Naive thymus-derived CD8-positive, alpha-beta T cell (primary cell): Measurements from ENCODE around the gene AVPI1. TPM values are rescaled to one million over a fixed set of nuclear protein-coding genes. Genes with fewer than 3 reads are reported as not detected.
"Not testable (repeated sequence)": the region's sequence is repeated elsewhere in the genome, so short reads cannot be mapped to it uniquely, and the experiment has no call there.

Experiments used
- ATAC-seq, 2 donors: fragments of 150-1000 bp; cut with Tn5 transposase in 1 of 2; sonication (Bioruptor Pico), chemical (Tn5 transposase) in 1 of 2; 1 replicate in 1 of 2; 2 replicates in 1 of 2; pipeline ENCODE4 v1.10.0; 2021; ENCODE audit warnings: mild to moderate bottlenecking in 2 of 2, moderate library complexity in 2 of 2
- POLR2A ChIA-PET: fragments of 350-600 bp; sonication (Branson Sonifier 250); formaldehyde crosslinking; loops from one replicate; lab custom pipeline; 2021; ENCODE audit warnings: antibody characterized with exemption; lab: Charles Lee
- DNase-seq, 10 donors: peaks; one replicate each; pipeline versions ENCODE4 v3.0.0 to v3.0.0-alpha.2; 2020 to 2022
- H3K27ac Mint-ChIP-seq, 10 donors: one replicate each; pipeline ENCODE4 v1.8.0; 2020 to 2022; ENCODE audit warnings: mild to moderate bottlenecking in 10 of 10, mixed read lengths in 10 of 10, moderate library complexity in 4 of 10, inconsistent platforms in 1 of 10
- H3K27me3 Mint-ChIP-seq, 5 donors: one replicate each; pipeline ENCODE4 v1.8.0; 2021 to 2022; ENCODE audit warnings: mixed read lengths in 5 of 5
- H3K36me3 Mint-ChIP-seq, 3 donors: one replicate each; pipeline ENCODE4 v1.8.0; 2020 to 2022; ENCODE audit warnings: mixed read lengths in 3 of 3, mild to moderate bottlenecking in 2 of 3, inconsistent platforms in 1 of 3
- H3K4me1 Mint-ChIP-seq, 4 donors: one replicate each; pipeline ENCODE4 v1.8.0; 2021 to 2022; ENCODE audit warnings: mixed read lengths in 4 of 4
- H3K4me3 Mint-ChIP-seq, 10 donors: one replicate each; pipeline ENCODE4 v1.8.0; 2020 to 2022; ENCODE audit warnings: mild to moderate bottlenecking in 10 of 10, mixed read lengths in 10 of 10, moderate library complexity in 6 of 10, inconsistent platforms in 1 of 10
- H3K9me3 Mint-ChIP-seq, 9 donors: one replicate each; pipeline ENCODE4 v1.8.0; 2020 to 2022; ENCODE audit warnings: mixed read lengths in 9 of 9, mild to moderate bottlenecking in 3 of 9, inconsistent platforms in 1 of 9, moderate library complexity in 1 of 9
- polyA plus RNA-seq, 3 donors: library from polyadenylated mRNA; unstranded; fragments of 300-500 nt; fragmentation: Illumina TruSeq; gene quantifications; one replicate each; pipeline ENCODE4 v1.2.3, GENCODE V29; 2021
- total RNA-seq, 8 experiments: library from RNA in 2 of 8; stranded (reverse) in 2 of 8; gene quantifications; one replicate each; pipeline ENCODE4 v1.2.3 and lab custom pipeline; 2021 to 2026

The AVPI1 gene
- total and polyA plus RNA-seq, 5 experiments from 2014 or later: 2.2 to 3.8 (median 3.1) TPM

DNA sequence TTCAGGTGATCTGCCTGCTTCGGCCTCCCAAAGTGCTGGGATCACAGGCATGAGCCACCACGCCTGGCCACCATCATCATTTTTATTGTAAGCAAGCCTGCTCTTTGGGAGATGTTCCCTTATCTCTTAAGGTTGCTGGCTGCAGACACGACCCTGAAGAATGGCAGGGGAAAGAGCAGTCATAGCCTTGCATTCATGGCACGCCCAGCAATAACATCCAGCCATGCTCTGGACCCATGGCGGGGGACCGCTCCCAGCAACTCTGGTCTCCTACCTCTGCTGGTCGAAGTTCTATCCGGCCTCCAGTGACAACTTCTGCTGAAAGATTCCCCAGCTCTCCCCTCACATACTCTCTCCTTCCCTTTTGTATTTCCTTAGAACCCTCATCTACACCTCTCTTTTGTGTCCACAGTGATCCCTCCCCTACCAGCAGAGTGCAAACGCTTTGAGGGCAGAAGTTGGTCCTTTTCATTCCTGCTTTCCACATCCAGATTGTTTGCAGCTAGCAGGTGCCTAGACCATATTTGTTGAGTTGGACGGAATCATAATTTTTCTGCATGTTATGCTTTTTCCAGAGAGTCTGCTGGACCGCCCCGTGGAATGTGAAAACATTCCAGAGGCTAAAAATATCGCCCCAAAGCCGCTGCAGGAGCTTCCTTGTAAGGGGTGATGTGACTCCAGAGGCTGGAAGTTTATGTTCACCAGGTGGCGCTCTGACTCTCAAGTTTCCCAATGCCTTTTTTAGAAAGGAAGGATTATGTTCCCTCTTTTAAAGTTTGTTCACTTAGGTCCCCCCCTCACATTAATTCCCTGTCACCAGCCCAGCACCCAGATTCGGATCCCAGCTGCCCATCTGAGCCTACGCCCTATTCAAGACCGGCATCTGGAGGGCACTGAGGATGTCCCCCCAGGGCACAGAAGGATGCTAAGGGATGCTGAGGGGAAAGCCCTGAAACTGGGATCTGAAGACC, 22.2 kb upstream of the AVPI1 start:
- ATAC-seq (no peak), DNase-seq (peak in 6 of 10 donors; percentile 25 to 34 (median 30))
- POLR2A ChIA-PET: interaction anchor here (0.7 to 1.5 kb wide), 2 partner anchors 21 to 22 kb away, joined by 4 read pairs; partner anchors contain the start of gene AVPI1
- Mint-ChIP-seq H3K4me3 (no peak overlapping the region), H3K4me1 (peaks cover 6 to 17% (median 11%) of the 10 kb centered on the region in 4 donors), H3K9me3 (no peaks in the 10 kb centered on the region), H3K27me3 (peaks cover 11 to 62% (median 26%) of the 10 kb centered on the region in 5 donors), H3K27ac (peak overlapping the region in 1 of 10 donors; percentile 23), H3K36me3 (no peaks in the 10 kb centered on the region)

DNA sequence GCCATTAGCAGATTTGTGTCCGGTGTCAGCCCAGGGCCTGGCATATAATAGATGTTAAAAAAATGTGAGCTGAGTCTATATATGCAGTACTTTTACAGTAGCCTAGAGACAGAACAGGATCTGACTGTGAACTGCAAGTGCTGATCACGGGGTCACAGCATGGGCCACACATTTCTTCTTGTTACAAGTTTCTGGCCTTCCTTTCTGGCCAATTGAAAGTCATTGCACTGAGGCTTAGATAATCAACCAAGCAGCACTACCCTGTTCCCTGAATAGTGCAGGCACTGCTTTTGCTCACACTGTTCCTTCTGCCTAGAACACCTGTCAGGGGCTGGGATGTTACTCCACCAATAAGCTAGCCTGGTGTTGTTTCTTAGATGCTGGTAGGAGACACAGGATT, 21.1 kb upstream of the AVPI1 start:
- H3K4me1 Mint-ChIP-seq: peaks cover 4 to 10% (median 8%) of the 10 kb centered on the region in 4 donors
- POLR2A ChIA-PET: no interaction called here
- no peak overlapping the region for H3K27ac Mint-ChIP-seq
- peaks cover 14 to 61% (median 26%) of the 10 kb centered on the region in 5 donors for H3K27me3 Mint-ChIP-seq
- H3K36me3 Mint-ChIP-seq: no peaks in the 10 kb centered on the region
- DNase-seq (no peak), ATAC-seq (no peak)
- H3K9me3 Mint-ChIP-seq: no peaks in the 10 kb centered on the region
- H3K4me3 Mint-ChIP-seq: no peak overlapping the region

DNA sequence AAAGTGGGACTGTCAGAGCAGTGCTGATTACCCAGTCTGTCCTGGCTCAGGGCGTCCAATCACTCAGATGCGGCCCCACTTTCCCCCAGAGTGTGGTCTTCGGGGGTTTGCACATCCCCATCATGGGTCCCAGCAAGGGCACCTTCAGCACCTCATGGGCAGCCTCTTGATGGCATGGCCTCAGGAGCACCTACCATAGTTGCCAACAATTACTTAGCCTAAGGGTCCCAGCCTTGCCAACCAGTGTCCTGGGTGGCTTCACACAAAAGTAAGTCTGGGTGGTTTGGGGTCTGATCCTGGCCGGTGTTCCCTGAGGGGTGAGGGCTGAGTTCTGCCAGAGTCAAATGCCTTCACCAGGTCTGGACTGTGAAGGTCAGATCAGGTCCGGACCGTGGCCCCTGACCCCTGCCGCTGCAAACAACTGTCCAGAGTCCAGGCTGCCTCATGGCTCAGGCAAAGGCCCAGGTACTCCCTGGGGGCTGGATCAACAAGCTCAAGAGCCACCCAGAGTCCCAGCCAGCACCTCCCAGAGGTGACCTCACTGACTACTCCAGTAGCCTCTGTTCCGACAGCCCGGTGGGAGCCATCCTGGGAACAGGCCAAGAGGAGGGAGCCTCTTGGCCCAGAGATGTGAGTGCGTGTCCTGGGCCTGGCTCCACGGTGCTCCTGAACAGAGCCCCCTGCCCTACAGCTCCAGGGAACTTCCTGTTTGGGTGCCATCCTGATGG, 20.3 kb upstream of the AVPI1 start:
- Mint-ChIP-seq H3K27me3 (peaks cover 15 to 58% (median 26%) of the 10 kb centered on the region in 5 donors), H3K36me3 (no peaks in the 10 kb centered on the region), H3K4me1 (peaks cover 0 to 7% (median 3%) of the 10 kb centered on the region in 4 donors)

DNA sequence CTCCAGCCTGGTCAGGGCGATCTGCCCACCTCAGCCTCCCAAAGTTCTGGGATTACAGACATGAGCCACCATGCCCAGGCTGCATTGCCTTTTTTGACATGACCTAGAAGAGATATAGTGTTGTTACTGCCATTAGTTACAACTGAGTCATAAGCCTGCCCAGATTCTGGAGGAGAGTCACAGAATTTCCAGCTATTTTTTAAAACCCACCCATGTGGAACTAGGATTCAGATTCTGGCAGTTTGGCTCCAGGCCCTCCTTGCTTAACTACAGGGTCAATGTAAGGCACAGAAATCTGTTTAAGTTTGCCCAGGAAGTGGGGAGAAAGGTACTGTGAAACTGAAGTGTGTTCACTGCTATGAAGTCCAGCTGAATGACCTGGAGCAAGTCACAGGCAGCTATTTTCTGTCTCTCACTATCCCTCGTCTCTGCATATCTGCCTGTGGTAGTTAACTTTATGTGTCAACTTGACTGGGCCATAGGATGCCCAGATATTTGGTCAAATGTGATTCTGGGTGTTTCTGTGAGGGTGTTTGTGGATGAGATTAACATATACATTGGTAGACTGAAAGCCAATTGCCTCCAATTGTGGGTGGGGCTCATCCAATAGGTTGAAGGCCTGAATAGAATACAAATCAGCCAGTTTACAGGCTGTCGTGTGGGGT, 18.1 kb upstream of the AVPI1 start:
- POLR2A ChIA-PET: interaction anchor here (0.7 kb wide), 1 partner anchor 32 kb away, joined by 5 read pairs; the partner anchor contains the start of gene ZFYVE27
- H3K4me3 Mint-ChIP-seq: no peak overlapping the region
- no peak for DNase-seq
- no peaks in the 10 kb centered on the region for H3K36me3 Mint-ChIP-seq
- H3K27ac Mint-ChIP-seq: peak overlapping the region in 1 of 10 donors; percentile 33
- peaks cover 10 to 45% (median 21%) of the 10 kb centered on the region in 5 donors for H3K27me3 Mint-ChIP-seq
- ATAC-seq: no peak
- no peaks in the 10 kb centered on the region for H3K9me3 Mint-ChIP-seq
- H3K4me1 Mint-ChIP-seq: peaks cover 0 to 4% (median 2%) of the 10 kb centered on the region in 4 donors

More for the DNA sequence above, 20.3 kb upstream of the AVPI1 start:
- DNase-seq (no peak), ATAC-seq (no peak)
- POLR2A ChIA-PET: no interaction called here
- Mint-ChIP-seq H3K27ac (no peak overlapping the region), H3K4me3 (no peak overlapping the region), H3K9me3 (no peaks in the 10 kb centered on the region)

DNA sequence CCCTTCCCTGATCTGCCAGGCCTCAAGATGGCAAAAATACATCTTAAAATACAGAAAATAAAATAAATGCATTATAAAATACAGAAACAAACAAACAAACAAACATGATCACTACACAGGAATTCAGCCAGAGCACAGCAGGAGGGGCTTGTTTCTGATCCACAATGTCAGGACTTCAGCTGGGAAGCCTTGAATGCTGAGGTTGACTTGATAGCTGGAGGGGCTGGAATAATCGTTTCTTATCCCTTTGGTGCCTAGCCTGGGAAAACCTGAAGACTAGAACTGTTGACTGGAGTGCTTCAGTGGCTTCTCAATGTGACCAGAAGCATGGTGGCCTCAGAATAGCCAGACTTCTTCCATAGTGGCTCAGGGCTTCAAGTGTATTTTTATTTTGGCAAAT, 17.3 kb upstream of the AVPI1 start:
- no peaks in the 10 kb centered on the region for H3K36me3 Mint-ChIP-seq
- H3K27me3 Mint-ChIP-seq: peaks cover 7 to 37% (median 15%) of the 10 kb centered on the region in 5 donors
- no peaks in the 10 kb centered on the region for H3K9me3 Mint-ChIP-seq
- DNase-seq: no peak
- no peak overlapping the region for H3K27ac Mint-ChIP-seq
- peaks cover 0 to 2% (median 1%) of the 10 kb centered on the region in 4 donors for H3K4me1 Mint-ChIP-seq
- POLR2A ChIA-PET: interaction anchor here (0.7 kb wide), 1 partner anchor 266 kb away, joined by 7 read pairs; no protein-coding TSS in a partner anchor
- no peak overlapping the region for H3K4me3 Mint-ChIP-seq
- ATAC-seq: no peak

DNA sequence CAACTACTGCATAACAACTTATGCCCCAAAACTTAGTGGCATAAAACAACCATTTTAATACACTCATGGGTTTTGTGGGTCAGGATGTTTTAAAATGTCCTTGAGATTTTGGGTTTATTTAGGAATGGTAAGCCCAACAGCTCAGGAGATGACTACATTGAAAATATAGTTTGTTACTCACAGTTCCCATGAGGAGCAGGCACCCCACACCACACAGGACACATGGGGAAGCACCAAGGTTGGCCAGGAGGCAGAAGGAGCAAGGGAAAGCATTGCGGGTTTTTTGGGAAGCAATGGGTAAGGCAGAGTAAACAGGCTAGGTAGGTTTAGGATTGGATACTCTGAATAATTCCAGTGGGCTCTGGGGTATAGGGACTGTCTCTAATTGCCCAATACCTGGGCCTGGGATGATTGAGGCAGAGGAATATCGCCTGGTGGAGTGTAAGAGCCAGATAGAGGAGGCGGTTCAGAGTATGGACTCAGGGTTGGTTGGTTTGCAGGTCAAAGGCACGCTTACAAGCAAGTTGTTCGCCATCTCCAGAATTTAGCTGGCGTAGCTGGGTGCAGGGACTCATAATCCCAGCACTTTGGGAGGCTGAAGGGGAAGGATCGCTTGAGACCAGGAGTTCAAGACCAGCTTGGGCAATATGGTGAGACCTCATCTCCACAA, 16.5 kb upstream of the AVPI1 start:
- no peak for DNase-seq
- no peaks in the 10 kb centered on the region for H3K36me3 Mint-ChIP-seq
- no peak for ATAC-seq
- H3K4me3 Mint-ChIP-seq: no peak overlapping the region
- peaks cover 4 to 30% (median 13%) of the 10 kb centered on the region in 5 donors for H3K27me3 Mint-ChIP-seq
- no peaks in the 10 kb centered on the region for H3K9me3 Mint-ChIP-seq
- POLR2A ChIA-PET: interaction anchor here (1.0 to 2.1 kb wide), 3 partner anchors 10 to 33 kb away, joined by 3 to 6 read pairs (median 3); partner anchors contain the start of genes AVPI1 and MARVELD1
- no peak overlapping the region for H3K27ac Mint-ChIP-seq
- H3K4me1 Mint-ChIP-seq: no peaks in the 10 kb centered on the region

DNA sequence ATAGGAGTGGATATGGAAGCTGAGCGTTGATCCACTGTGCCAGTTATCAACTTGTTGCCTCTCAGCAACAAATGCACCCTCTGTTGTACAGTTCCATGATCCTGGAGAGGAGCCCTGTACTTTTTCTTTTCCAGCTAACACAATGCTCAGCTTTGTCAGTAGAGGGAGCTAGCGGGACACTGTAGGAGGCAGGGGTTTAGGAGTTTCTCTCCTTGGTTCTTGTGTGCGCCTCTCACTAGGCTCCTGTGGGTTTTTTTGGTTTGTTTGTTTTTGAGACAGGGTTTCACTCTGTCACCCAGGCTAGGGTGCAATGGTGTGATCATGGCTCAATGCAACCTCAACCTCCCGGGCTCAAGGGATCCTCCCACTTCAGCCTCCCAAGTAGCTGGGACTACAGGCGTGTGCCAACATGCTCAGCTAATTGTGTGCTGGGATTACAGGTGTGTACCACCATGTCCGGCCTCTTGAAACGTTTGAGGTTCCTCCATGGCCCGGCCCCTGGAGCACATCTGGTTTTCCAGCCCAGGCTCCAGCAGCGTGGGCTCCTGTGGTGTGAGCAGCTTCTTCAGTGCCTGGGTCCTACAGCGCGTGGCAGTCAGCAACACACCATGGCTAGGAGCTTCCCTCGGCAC, 14.5 kb upstream of the AVPI1 start:
- Mint-ChIP-seq H3K27me3 (peaks cover 4 to 12% (median 6%) of the 10 kb centered on the region in 5 donors), H3K36me3 (no peaks in the 10 kb centered on the region), H3K27ac (no peak overlapping the region), H3K9me3 (no peaks in the 10 kb centered on the region), H3K4me1 (no peaks in the 10 kb centered on the region), H3K4me3 (no peak overlapping the region)
- POLR2A ChIA-PET: interaction anchor here (0.6 to 2.1 kb wide), 4 partner anchors 15 to 168 kb away, joined by 3 to 6 read pairs (median 3); partner anchors contain the start of genes AVPI1 and ZFYVE27
- DNase-seq (peak in 9 of 10 donors; percentile 18 to 74 (median 53)), ATAC-seq (peak; percentile 94 to 97)

DNA sequence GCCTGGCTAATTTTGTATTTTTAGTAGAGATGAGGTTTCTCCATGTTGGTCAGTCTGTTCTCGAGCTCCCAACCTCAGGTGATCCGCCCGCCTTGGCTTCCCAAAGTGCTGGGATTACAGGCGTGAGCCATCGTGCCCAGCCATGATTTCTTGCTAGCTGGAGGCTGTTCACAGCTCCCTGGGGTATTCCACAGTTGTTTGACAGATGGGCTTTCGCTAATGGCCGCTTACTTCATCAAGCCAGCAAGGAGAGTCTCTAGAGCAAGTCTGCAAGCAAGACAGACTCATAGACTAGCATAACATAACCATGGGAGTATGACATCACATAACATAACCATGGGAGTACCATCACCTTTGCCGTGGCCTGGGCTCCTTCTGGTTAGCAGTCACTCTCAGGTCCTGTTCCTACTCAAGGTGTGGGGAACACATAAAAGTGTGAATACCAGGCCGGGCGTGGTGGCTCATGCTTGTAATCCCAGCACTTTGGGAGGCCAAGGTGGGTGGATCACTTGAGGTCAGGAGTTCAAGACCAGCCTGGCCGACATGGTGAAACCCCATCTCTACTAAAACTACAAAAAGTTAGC, 11.1 kb upstream of the AVPI1 start:
- not testable (repeated sequence) for ATAC-seq, H3K4me3 Mint-ChIP-seq, DNase-seq, H3K9me3 Mint-ChIP-seq, H3K27ac Mint-ChIP-seq, H3K4me1 Mint-ChIP-seq, H3K36me3 Mint-ChIP-seq
- POLR2A ChIA-PET: interaction anchor here (1.4 kb wide), 1 partner anchor 10 kb away, joined by 4 read pairs; no protein-coding TSS in a partner anchor
- H3K27me3 Mint-ChIP-seq: peaks cover 0 to 10% (median 5%) of the 10 kb centered on the region in 5 donors

DNA sequence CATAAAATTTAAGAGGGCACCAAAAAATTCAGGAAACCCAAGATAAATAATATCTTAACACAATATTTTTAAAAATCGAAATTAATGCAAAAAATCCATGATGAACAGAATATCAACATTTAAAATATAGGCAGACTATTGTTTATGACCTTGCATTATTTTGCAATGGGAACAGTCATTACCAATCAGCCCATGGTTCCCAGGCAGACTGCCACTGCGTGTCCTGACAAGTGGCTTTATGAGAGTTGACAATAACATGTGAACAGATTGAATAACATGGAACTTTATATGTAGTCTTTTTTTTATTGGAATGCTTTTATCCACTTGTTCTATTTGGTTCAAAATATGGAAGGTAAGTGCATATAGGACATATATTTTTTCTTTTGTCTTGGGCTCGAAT, 3.1 kb upstream of the AVPI1 start:
- no peaks in the 10 kb centered on the region for H3K9me3 Mint-ChIP-seq
- peak overlapping the region in 2 of 10 donors; percentile 9 to 15 for H3K27ac Mint-ChIP-seq
- POLR2A ChIA-PET: no interaction called here
- peaks cover 0 to 4% (median 0%) of the 10 kb centered on the region in 5 donors for H3K27me3 Mint-ChIP-seq
- ATAC-seq: no peak
- H3K36me3 Mint-ChIP-seq: no peaks in the 10 kb centered on the region
- no peak for DNase-seq
- no peak overlapping the region for H3K4me3 Mint-ChIP-seq
- peaks cover 5 to 22% (median 17%) of the 10 kb centered on the region in 4 donors for H3K4me1 Mint-ChIP-seq

DNA sequence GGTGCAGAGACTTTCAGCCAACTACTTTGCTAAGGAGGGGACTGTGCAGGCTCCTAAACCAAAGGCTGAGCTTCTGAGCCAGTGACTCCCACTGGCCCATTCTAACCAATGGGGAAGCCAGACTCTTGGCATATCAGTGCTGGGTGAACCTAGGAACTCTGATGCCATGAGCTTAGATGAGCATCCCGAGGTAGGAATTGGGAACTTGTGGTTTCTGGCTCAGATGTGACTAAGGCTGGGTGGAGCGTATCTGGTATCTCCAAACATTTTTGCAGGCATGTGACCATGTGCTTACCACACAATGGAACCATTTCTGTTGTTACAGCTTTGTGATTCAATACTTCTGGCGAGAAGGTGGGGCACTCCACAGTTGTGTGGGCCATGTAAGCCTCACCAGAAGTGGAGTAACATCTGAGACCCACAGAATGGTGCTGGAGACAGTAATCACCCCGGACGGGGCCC, 2.5 kb upstream of the AVPI1 start:
- H3K9me3 Mint-ChIP-seq: no peaks in the 10 kb centered on the region
- peak overlapping the region in 2 of 10 donors; percentile 13 to 22 for H3K27ac Mint-ChIP-seq
- H3K36me3 Mint-ChIP-seq: no peaks in the 10 kb centered on the region
- no peak for ATAC-seq
- peaks cover 0 to 4% (median 0%) of the 10 kb centered on the region in 5 donors for H3K27me3 Mint-ChIP-seq
- H3K4me1 Mint-ChIP-seq: peaks cover 5 to 28% (median 21%) of the 10 kb centered on the region in 4 donors
- POLR2A ChIA-PET: no interaction called here
- H3K4me3 Mint-ChIP-seq: no peak overlapping the region
- no peak for DNase-seq
